Activated CD8-positive, alpha-beta T cell treated with anti-CD3 and anti-CD28 coated beads for 36 hours (primary cell): ENCODE measurements around the gene ANKRD34A. TPM values are rescaled to one million over a fixed set of nuclear protein-coding genes. Genes with fewer than 3 reads are reported as not detected.
A peak's percentile ranks its signal among the peaks of the same experiment; 100 is the strongest.

ENCODE experiments used
- ATAC-seq: fragments of 200-7000 bp; cut with Tn5 transposase; one replicate; pipeline ENCODE4 v1.10.0; 2021; ENCODE audit warnings: mild to moderate bottlenecking, moderate library complexity
- CTCF ChIA-PET: fragments of 350-600 bp; sonication (Branson Sonifier 250); formaldehyde crosslinking; loops from one replicate; lab custom pipeline; 2021; ENCODE audit warnings: antibody characterized with exemption; lab: Charles Lee
- POLR2A ChIA-PET: fragments of 350-600 bp; sonication (Branson Sonifier 250); formaldehyde crosslinking; loops from one replicate; lab custom pipeline; 2021; ENCODE audit warnings: antibody characterized with exemption; lab: Charles Lee
- DNase-seq: peaks from one replicate; pipeline ENCODE4 v3.0.0-alpha.2; 2020
- H3K27ac Mint-ChIP-seq: one replicate; pipeline ENCODE4 v1.8.0; 2021; ENCODE audit warnings: mild to moderate bottlenecking, mixed read lengths
- H3K27me3 Mint-ChIP-seq: one replicate; pipeline ENCODE4 v1.8.0; 2021; ENCODE audit warnings: mixed read lengths
- H3K36me3 Mint-ChIP-seq: one replicate; pipeline ENCODE4 v1.8.0; 2021; ENCODE audit warnings: low read depth, mixed read lengths
- H3K4me1 Mint-ChIP-seq: one replicate; pipeline ENCODE4 v1.8.0; 2021; ENCODE audit warnings: low read depth, mixed read lengths
- H3K4me3 Mint-ChIP-seq: one replicate; pipeline ENCODE4 v1.8.0; 2021; ENCODE audit warnings: mild to moderate bottlenecking, moderate library complexity, mixed read lengths
- H3K9me3 Mint-ChIP-seq: one replicate; pipeline ENCODE4 v1.8.0; 2021; ENCODE audit warnings: mixed read lengths
- CTCF ChIP-seq: fragments of 200-600 bp; IDR thresholded peaks from one replicate; pipeline ENCODE4 v1.8.0; 2022; ENCODE audit warnings: antibody characterized with exemption, mild to moderate bottlenecking
- intact Hi-C: fragments of 100-400 bp; cut with micrococcal nuclease; formaldehyde crosslinking; loops from one replicate; pipeline ENCODE4 v1.10.0; 2022
- total RNA-seq, 2 experiments: library from RNA; stranded (reverse); gene quantifications; one replicate each; pipeline ENCODE4 v1.2.3, GENCODE V29; 2021

ANKRD34A gene
- total RNA-seq, 2 experiments from 2014 or later, result 6.6 to 7.7 TPM

- DNase-seq (no peak), ATAC-seq (no peak)
- peaks cover 4% of the 10 kb centered on the region for H3K9me3 Mint-ChIP-seq
- no peak for TF ChIP-seq CTCF
- intact Hi-C loops, result loop anchor here (2.0 kb wide), 1 partner anchor 13 kb away; no protein-coding TSS in a partner anchor
- ChIA-PET CTCF (interaction anchor here (0.9 to 13.6 kb wide), 5 partner anchors 13 to 40 kb away, joined by 3 to 147 read pairs (median 4); no protein-coding TSS in a partner anchor), POLR2A (interaction anchor here (0.8 to 13.3 kb wide), 10 partner anchors 9 to 65 kb away, joined by 4 to 446 read pairs (median 6); partner anchors contain the start of genes ANKRD34A, POLR3GL and RBM8A)
- H3K36me3 Mint-ChIP-seq, result peaks cover 48% of the 10 kb centered on the region
- no peaks in the 10 kb centered on the region for H3K27me3 Mint-ChIP-seq
- H3K27ac Mint-ChIP-seq, result peak overlapping the region; percentile 100
- peaks cover 54% of the 10 kb centered on the region for H3K4me1 Mint-ChIP-seq
- peak overlapping the region; percentile 14 for H3K4me3 Mint-ChIP-seq
These were observed 27.5 kb upstream of the ANKRD34A start for GRCh38 chr1:145991735-145992412.

GRCh38 chr1:145990249-145990855 lies 26.0 kb upstream of the ANKRD34A start:
- H3K4me1 Mint-ChIP-seq, result peaks cover 62% of the 10 kb centered on the region
- no peak for ATAC-seq
- CTCF ChIA-PET, result interaction anchor here (1.1 to 13.6 kb wide), 4 partner anchors 11 to 45 kb away, joined by 3 to 147 read pairs (median 9); no protein-coding TSS in a partner anchor
- peak; percentile 41 for DNase-seq
- H3K27ac Mint-ChIP-seq, result no peak overlapping the region
- POLR2A ChIA-PET, result interaction anchor here (0.8 to 13.3 kb wide), 5 partner anchors 7 to 47 kb away, joined by 3 to 446 read pairs (median 4); partner anchors contain the start of genes ANKRD34A and POLR3GL
- H3K9me3 Mint-ChIP-seq, result peaks cover 4% of the 10 kb centered on the region
- peaks cover 38% of the 10 kb centered on the region for H3K36me3 Mint-ChIP-seq
- H3K27me3 Mint-ChIP-seq, result no peaks in the 10 kb centered on the region
- no peak overlapping the region for H3K4me3 Mint-ChIP-seq
- intact Hi-C loops, result no loop called here
- no peak for TF ChIP-seq CTCF

- H3K4me3 Mint-ChIP-seq, result no peak overlapping the region
- CTCF ChIA-PET, result interaction anchor here (0.9 to 13.6 kb wide), 4 partner anchors 9 to 143 kb away, joined by 3 to 147 read pairs (median 10); partner anchors contain the start of gene NUDT17
- H3K36me3 Mint-ChIP-seq, result peaks cover 22% of the 10 kb centered on the region
- H3K27me3 Mint-ChIP-seq, result no peaks in the 10 kb centered on the region
- H3K9me3 Mint-ChIP-seq, result peaks cover 4% of the 10 kb centered on the region
- intact Hi-C loops, result no loop called here
- peak overlapping the region; percentile 74 for H3K27ac Mint-ChIP-seq
- no peak for TF ChIP-seq CTCF
- POLR2A ChIA-PET, result interaction anchor here (0.7 to 14.1 kb wide), 8 partner anchors 4 to 72 kb away, joined by 3 to 446 read pairs (median 4); partner anchors contain the start of genes ANKRD34A, POLR3GL, RBM8A and TXNIP
- DNase-seq (no peak), ATAC-seq (peak; percentile 24)
- H3K4me1 Mint-ChIP-seq, result peaks cover 70% of the 10 kb centered on the region
These were observed 24.4 kb upstream of the ANKRD34A start for GRCh38 chr1:145988773-145989172.

GRCh38 chr1:145987926-145988325 lies 23.6 kb upstream of the ANKRD34A start:
- H3K4me1 Mint-ChIP-seq, result peaks cover 72% of the 10 kb centered on the region
- H3K36me3 Mint-ChIP-seq, result peaks cover 14% of the 10 kb centered on the region
- H3K27ac Mint-ChIP-seq, result peak overlapping the region; percentile 29
- DNase-seq, result no peak
- TF ChIP-seq CTCF, result no peak
- intact Hi-C loops, result no loop called here
- CTCF ChIA-PET, result interaction anchor here (0.9 to 13.6 kb wide), 4 partner anchors 8 to 19 kb away, joined by 3 to 147 read pairs (median 10); partner anchors contain the start of gene TXNIP
- no peak for ATAC-seq
- no peak overlapping the region for H3K4me3 Mint-ChIP-seq
- H3K9me3 Mint-ChIP-seq, result peaks cover 4% of the 10 kb centered on the region
- H3K27me3 Mint-ChIP-seq, result no peaks in the 10 kb centered on the region
- POLR2A ChIA-PET, result interaction anchor here (1.0 to 14.1 kb wide), 7 partner anchors 5 to 71 kb away, joined by 3 to 446 read pairs (median 5); partner anchors contain the start of genes RBM8A and TXNIP
